ENCODE data around the gene CCDC32.

CCDC32 gene

DNA sequence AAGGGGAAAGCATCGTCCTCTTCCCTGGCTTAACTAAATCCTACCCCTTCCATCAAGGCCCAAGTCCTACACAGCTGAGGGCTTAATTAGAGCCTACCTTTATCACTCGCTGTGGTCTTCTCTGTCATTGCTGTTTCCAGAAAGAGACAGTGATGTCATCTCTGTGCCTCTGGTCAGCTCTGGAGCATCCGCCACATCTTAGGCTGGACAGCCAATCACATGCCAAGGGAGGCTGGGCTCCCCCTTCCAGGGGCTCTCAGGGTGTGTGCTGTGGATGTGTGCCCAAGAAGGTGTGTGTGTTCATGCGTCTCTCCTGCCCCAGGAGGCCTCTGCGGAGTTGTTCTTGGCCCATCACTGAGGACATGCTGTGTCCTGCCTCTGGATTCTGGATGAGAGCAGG lies 51.2 kb downstream of the CCDC32 start:
- no peaks in the 10 kb centered on the region for H4K20me1 ChIP-seq (ENCODE audit: insufficient read depth)
- TF ChIP-seq, protein P1, sequence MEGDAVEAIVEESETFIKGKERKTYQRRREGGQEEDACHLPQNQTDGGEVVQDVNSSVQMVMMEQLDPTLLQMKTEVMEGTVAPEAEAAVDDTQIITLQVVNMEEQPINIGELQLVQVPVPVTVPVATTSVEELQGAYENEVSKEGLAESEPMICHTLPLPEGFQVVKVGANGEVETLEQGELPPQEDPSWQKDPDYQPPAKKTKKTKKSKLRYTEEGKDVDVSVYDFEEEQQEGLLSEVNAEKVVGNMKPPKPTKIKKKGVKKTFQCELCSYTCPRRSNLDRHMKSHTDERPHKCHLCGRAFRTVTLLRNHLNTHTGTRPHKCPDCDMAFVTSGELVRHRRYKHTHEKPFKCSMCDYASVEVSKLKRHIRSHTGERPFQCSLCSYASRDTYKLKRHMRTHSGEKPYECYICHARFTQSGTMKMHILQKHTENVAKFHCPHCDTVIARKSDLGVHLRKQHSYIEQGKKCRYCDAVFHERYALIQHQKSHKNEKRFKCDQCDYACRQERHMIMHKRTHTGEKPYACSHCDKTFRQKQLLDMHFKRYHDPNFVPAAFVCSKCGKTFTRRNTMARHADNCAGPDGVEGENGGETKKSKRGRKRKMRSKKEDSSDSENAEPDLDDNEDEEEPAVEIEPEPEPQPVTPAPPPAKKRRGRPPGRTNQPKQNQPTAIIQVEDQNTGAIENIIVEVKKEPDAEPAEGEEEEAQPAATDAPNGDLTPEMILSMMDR (conservative IDR thresholded peaks at IDR 0.05; ENCODE audit: low read depth, low read length) = no peak
- no peak overlapping the region for H3K4me2 ChIP-seq
- H3K9ac ChIP-seq = no peak overlapping the region
- no peak overlapping the region for H3K4me3 ChIP-seq (IDR thresholded peaks at IDR 0.05; ENCODE audit: insufficient read depth, low read depth, low read length)
- no peak overlapping the region for H3K27ac ChIP-seq
- H3K79me2 ChIP-seq (ENCODE audit: insufficient read depth, low read depth) = no peaks in the 10 kb centered on the region
- peaks cover 2% of the 10 kb centered on the region; the same call in 1 of the 2 replicates for H3K27me3 ChIP-seq (ENCODE audit: insufficient read depth, low read depth)
- no peak overlapping the region for H2AFZ ChIP-seq (ENCODE audit: low read depth)
- H3K36me3 ChIP-seq (ENCODE audit: insufficient read depth) = no peaks in the 10 kb centered on the region
- H3K4me1 ChIP-seq (ENCODE audit: low read depth, poor library complexity, severe bottlenecking) = no peaks in the 10 kb centered on the region

DNA sequence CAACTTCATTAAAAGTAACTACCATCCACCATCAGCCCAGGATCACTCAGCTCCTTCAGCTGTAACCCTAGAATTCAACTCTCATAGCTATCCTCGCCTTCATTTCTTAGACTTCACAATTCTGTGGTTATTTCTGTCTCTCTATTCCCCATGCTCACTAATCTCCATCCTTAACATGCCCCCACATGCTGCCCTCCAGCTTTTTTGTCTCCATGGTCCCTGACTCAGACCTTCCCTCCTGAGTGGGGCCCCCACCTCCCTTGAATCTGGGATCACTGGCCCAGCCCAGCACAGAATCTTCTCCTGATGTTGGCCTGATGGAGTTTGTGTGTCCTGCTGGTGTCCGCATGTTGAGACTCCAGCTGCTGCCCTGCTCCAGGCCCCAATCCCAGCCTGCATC lies 52.4 kb downstream of the CCDC32 start:
- H3K4me1 ChIP-seq (ENCODE audit: low read depth, poor library complexity, severe bottlenecking) = peaks cover 3% of the 10 kb centered on the region
- peak overlapping the region; percentile 61; the same call in 1 of the 2 replicates for H2AFZ ChIP-seq (ENCODE audit: low read depth)
- H3K27ac ChIP-seq = no peak overlapping the region
- H3K4me2 ChIP-seq = no peak overlapping the region
- H3K4me3 ChIP-seq (IDR thresholded peaks at IDR 0.05; ENCODE audit: insufficient read depth, low read depth, low read length) = no peak overlapping the region
- TF ChIP-seq, protein P1 (conservative IDR thresholded peaks at IDR 0.05; ENCODE audit: low read depth, low read length) = no peak
- H3K9ac ChIP-seq = no peak overlapping the region
- no peaks in the 10 kb centered on the region for H4K20me1 ChIP-seq (ENCODE audit: insufficient read depth)
- H3K36me3 ChIP-seq (ENCODE audit: insufficient read depth) = no peaks in the 10 kb centered on the region
- peaks cover 2% of the 10 kb centered on the region; the same call in 1 of the 2 replicates for H3K27me3 ChIP-seq (ENCODE audit: insufficient read depth, low read depth)
- H3K79me2 ChIP-seq (ENCODE audit: insufficient read depth, low read depth) = no peaks in the 10 kb centered on the region

DNA sequence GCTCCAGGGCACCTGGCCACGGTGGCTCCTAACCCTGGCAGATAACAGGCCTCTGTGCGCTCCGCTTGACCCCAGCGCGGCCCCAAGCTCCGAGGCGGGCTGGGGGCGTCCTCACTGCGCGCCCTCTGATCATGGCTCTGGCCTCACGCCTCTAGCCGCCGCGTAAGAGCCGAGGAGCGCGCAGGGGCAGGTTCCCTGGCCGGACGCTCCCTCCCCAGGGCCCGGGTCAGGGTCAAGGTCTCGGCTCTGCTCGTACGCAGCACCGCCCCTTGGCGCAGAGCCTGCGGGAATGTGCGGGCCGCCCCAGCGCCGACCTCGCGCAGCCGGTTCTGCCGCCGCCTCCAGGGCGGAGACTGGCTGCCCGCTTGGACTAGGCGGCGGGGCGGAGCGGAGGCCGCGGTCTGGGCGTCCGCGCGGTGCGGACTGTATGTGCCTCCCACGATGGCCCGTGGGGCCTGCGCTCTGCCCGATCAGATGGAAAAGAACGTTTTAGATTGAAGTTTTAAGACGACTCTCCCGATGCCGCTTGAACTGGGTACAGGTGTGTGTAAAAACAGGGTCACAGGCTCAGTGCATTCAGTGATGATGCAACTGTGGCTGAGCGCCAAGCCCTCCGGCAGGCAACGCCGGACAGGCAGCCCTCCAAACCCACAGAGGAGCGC lies 53.2 kb downstream of the CCDC32 start:
- Histone ChIP-seq H3K27me3 (ENCODE audit: insufficient read depth, low read depth) (peaks cover 2% of the 10 kb centered on the region; the same call in 1 of the 2 replicates), H3K36me3 (ENCODE audit: insufficient read depth) (no peaks in the 10 kb centered on the region)

DNA sequence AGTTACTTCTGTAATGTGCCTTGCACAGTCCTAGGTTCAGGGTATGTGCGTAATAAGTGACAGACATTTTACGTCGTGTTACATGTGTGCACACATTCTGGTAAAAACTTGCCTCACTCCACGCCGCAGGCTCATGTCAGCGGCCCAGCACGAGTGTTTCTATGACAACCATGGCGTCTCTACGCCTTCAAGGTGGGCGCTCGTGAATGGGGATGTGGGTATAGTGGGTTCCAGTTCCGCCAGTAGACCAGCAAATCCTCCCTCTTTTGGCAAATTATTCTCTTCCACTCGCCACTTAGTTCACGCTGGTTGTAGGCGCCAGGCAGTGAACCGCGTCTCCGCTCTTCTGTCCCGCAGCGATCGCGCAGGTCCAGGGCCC lies 53.8 kb downstream of the CCDC32 start:
- H2AFZ ChIP-seq (ENCODE audit: low read depth) = peak overlapping the region; percentile 61; the same call in 1 of the 2 replicates
- H3K36me3 ChIP-seq (ENCODE audit: insufficient read depth) = no peaks in the 10 kb centered on the region
- H3K4me3 ChIP-seq (IDR thresholded peaks at IDR 0.05; ENCODE audit: insufficient read depth, low read depth, low read length) = no peak overlapping the region
- H3K27ac ChIP-seq = no peak overlapping the region
- H4K20me1 ChIP-seq (ENCODE audit: insufficient read depth) = no peaks in the 10 kb centered on the region
- H3K9ac ChIP-seq = no peak overlapping the region
- H3K4me2 ChIP-seq = peak overlapping the region; percentile 48; the same call in 1 of the 2 replicates
- peaks cover 13% of the 10 kb centered on the region for H3K4me1 ChIP-seq (ENCODE audit: low read depth, poor library complexity, severe bottlenecking)
- peaks cover 2% of the 10 kb centered on the region; the same call in 1 of the 2 replicates for H3K27me3 ChIP-seq (ENCODE audit: insufficient read depth, low read depth)
- H3K79me2 ChIP-seq (ENCODE audit: insufficient read depth, low read depth) = no peaks in the 10 kb centered on the region
- TF ChIP-seq, protein P1 (conservative IDR thresholded peaks at IDR 0.05; ENCODE audit: low read depth, low read length) = no peak

More for the DNA sequence above, 53.2 kb downstream of the CCDC32 start:
- Histone ChIP-seq H3K9ac (no peak overlapping the region; the same call in 1 of the 2 replicates), H3K79me2 (ENCODE audit: insufficient read depth, low read depth) (no peaks in the 10 kb centered on the region), H3K4me1 (ENCODE audit: low read depth, poor library complexity, severe bottlenecking) (peaks cover 10% of the 10 kb centered on the region), H4K20me1 (ENCODE audit: insufficient read depth) (no peaks in the 10 kb centered on the region), H2AFZ (ENCODE audit: low read depth) (peak overlapping the region; percentile 61; the same call in 1 of the 2 replicates), H3K27ac (no peak overlapping the region), H3K4me2 (peak overlapping the region; percentile 48; the same call in 1 of the 2 replicates), H3K4me3 (IDR thresholded peaks at IDR 0.05; ENCODE audit: insufficient read depth, low read depth, low read length) (no peak overlapping the region)
- TF ChIP-seq, protein P1 (conservative IDR thresholded peaks at IDR 0.05; ENCODE audit: low read depth, low read length) = no peak

Data from KMS-11 (cell line).